ENCODE data around the gene AKAP6. TPM values are rescaled to one million over a fixed set of nuclear protein-coding genes. Genes with fewer than 3 reads are reported as not detected.
"Not testable (repeated sequence)": the region's sequence is repeated elsewhere in the genome, so short reads cannot be mapped to it uniquely, and the experiment has no call there.

The AKAP6 gene
- total RNA-seq, 1 experiment from 2014 or later, result 2.3 TPM

DNA sequence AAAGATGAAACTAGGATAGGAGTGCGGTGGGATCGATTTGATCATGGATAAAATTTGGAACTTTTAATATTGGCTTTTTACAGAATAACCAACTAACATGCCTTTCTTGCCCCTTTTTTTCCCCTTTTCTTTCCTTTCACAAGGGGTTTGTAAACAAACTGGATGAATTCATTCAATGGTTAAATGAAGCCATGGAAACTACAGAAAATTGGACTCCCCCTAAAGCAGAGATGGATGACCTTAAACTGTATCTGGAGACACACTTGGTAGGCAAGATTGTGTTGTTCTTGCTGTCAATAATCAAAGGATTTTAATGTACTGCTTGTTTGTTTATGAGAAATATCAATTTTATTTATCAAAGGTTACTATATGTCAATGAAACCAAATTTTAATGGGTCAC is 247.9 kb downstream of the AKAP6 start:
- H3K27ac Mint-ChIP-seq (ENCODE audit: low read depth, unreplicated experiment), result no peak overlapping the region
- no peaks in the 10 kb centered on the region for H3K4me1 Mint-ChIP-seq (ENCODE audit: insufficient read depth, unreplicated experiment)
- intact Hi-C loops (cut with micrococcal nuclease), result loop anchor here (1.0 to 10.0 kb wide), 8 partner anchors 856 to 1746 kb away; no protein-coding TSS in a partner anchor
- no peak overlapping the region for H3K4me3 Mint-ChIP-seq (ENCODE audit: unreplicated experiment)
- no peaks in the 10 kb centered on the region for H3K36me3 Mint-ChIP-seq (ENCODE audit: insufficient read depth, unreplicated experiment)
- CTCF ChIA-PET, result interaction anchor here (0.5 to 3.3 kb wide), 9 partner anchors 11 to 1907 kb away, joined by 3 to 26 read pairs (median 4); no protein-coding TSS in a partner anchor
- POLR2A ChIA-PET, result interaction anchor here (0.6 kb wide), 1 partner anchor 1745 kb away, joined by 5 read pairs; no protein-coding TSS in a partner anchor
- DNase-seq (ENCODE audit: unreplicated experiment), result no peak
- no TSS peak for BruUV-seq (replicated peaks)
- H3K9me3 Mint-ChIP-seq (ENCODE audit: unreplicated experiment), result no peaks in the 10 kb centered on the region
- H3K27me3 Mint-ChIP-seq (ENCODE audit: insufficient read depth, unreplicated experiment), result peaks cover 13% of the 10 kb centered on the region
- TF ChIP-seq, protein P1, sequence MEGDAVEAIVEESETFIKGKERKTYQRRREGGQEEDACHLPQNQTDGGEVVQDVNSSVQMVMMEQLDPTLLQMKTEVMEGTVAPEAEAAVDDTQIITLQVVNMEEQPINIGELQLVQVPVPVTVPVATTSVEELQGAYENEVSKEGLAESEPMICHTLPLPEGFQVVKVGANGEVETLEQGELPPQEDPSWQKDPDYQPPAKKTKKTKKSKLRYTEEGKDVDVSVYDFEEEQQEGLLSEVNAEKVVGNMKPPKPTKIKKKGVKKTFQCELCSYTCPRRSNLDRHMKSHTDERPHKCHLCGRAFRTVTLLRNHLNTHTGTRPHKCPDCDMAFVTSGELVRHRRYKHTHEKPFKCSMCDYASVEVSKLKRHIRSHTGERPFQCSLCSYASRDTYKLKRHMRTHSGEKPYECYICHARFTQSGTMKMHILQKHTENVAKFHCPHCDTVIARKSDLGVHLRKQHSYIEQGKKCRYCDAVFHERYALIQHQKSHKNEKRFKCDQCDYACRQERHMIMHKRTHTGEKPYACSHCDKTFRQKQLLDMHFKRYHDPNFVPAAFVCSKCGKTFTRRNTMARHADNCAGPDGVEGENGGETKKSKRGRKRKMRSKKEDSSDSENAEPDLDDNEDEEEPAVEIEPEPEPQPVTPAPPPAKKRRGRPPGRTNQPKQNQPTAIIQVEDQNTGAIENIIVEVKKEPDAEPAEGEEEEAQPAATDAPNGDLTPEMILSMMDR (IDR thresholded peaks at IDR 0.05; ENCODE audit: unreplicated experiment), result no peak

- Mint-ChIP-seq H3K4me3 (ENCODE audit: unreplicated experiment) (no peak overlapping the region), H3K36me3 (ENCODE audit: insufficient read depth, unreplicated experiment) (no peaks in the 10 kb centered on the region), H3K4me1 (ENCODE audit: insufficient read depth, unreplicated experiment) (no peaks in the 10 kb centered on the region), H3K27me3 (ENCODE audit: insufficient read depth, unreplicated experiment) (peaks cover 13% of the 10 kb centered on the region), H3K27ac (ENCODE audit: low read depth, unreplicated experiment) (no peak overlapping the region), H3K9me3 (ENCODE audit: unreplicated experiment) (no peaks in the 10 kb centered on the region)
- BruUV-seq (replicated peaks), result no TSS peak
- no peak for DNase-seq (ENCODE audit: unreplicated experiment)
- POLR2A ChIA-PET, result no interaction called here
- CTCF ChIA-PET, result interaction anchor here (1.9 to 3.3 kb wide), 2 partner anchors 10 to 1215 kb away, joined by 8 to 26 read pairs; no protein-coding TSS in a partner anchor
- TF ChIP-seq, protein P1 (IDR thresholded peaks at IDR 0.05; ENCODE audit: unreplicated experiment), result no peak
- intact Hi-C loops (cut with micrococcal nuclease), result loop anchor here (10.0 kb wide), 1 partner anchor 1107 kb away; no protein-coding TSS in a partner anchor
Measured at GRCh38 chr14:32578181-32578580, 249.1 kb downstream of the AKAP6 start.

DNA sequence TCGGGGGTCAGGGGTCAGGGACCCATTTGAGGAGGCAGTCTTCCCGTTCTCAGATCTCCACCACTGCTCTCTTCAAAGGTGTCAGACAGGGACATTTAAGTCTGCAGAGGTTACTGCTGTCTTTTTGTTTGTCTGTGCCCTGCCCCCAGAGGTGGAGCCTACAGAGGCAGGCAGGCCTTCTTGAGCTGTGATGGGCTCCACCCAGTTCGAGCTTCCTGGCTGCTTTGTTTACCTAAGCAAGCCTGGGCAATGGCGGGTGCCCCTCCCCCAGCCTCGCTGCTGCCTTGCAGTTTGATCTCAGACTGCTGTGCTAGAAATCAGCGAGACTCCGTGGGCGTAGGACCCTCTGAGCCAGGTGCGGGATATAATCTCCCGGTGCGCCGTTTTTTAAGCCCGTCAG is 254.3 kb downstream of the AKAP6 start:
- POLR2A ChIA-PET; BruUV-seq (replicated peaks); H3K27ac Mint-ChIP-seq (ENCODE audit: low read depth, unreplicated experiment); intact Hi-C loops (cut with micrococcal nuclease); DNase-seq (ENCODE audit: unreplicated experiment); H3K9me3 Mint-ChIP-seq (ENCODE audit: unreplicated experiment); H3K4me3 Mint-ChIP-seq (ENCODE audit: unreplicated experiment); H3K4me1 Mint-ChIP-seq (ENCODE audit: insufficient read depth, unreplicated experiment); H3K27me3 Mint-ChIP-seq (ENCODE audit: insufficient read depth, unreplicated experiment); H3K36me3 Mint-ChIP-seq (ENCODE audit: insufficient read depth, unreplicated experiment): not testable (repeated sequence)
- CTCF ChIA-PET, result interaction anchor here (0.7 kb wide), 1 partner anchor 436 kb away, joined by 3 read pairs; no protein-coding TSS in a partner anchor

DNA sequence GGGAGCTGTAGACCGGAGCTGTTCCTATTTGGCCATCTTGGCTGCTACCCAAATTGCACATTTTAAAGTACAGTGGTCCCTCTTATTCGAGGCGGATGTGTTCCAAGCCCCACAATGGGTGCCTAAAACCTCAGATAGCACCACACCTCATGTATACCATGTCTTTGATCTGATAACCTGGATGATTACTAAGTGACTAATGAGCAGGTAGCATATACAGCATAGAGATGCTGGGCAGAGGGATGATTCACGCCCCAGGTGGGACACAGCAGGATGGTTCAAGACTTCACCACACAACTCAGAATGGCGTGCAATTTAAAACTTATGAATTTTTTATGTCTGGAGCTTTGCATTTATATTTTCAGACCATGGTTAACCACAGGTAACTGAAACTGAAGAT is 255.0 kb downstream of the AKAP6 start:
- Mint-ChIP-seq H3K4me3 (ENCODE audit: unreplicated experiment) (no peak overlapping the region), H3K9me3 (ENCODE audit: unreplicated experiment) (no peaks in the 10 kb centered on the region), H3K36me3 (ENCODE audit: insufficient read depth, unreplicated experiment) (no peaks in the 10 kb centered on the region), H3K27ac (ENCODE audit: low read depth, unreplicated experiment) (no peak overlapping the region), H3K27me3 (ENCODE audit: insufficient read depth, unreplicated experiment) (no peaks in the 10 kb centered on the region), H3K4me1 (ENCODE audit: insufficient read depth, unreplicated experiment) (no peaks in the 10 kb centered on the region)
- TF ChIP-seq, protein P1 (IDR thresholded peaks at IDR 0.05; ENCODE audit: unreplicated experiment), result no peak
- intact Hi-C loops (cut with micrococcal nuclease), result no loop called here
- ChIA-PET POLR2A (no interaction called here), CTCF (interaction anchor here (0.6 kb wide), 1 partner anchor 1733 kb away, joined by 3 read pairs; no protein-coding TSS in a partner anchor)
- DNase-seq (ENCODE audit: unreplicated experiment), result no peak
- no TSS peak for BruUV-seq (replicated peaks)
